ENCODE measurements around the gene DYNC2H1.

Gene DYNC2H1

GRCh38 chr11:103281301-103281700 is 172.1 kb downstream of the DYNC2H1 start:
- DNase-seq = no peak

DNA sequence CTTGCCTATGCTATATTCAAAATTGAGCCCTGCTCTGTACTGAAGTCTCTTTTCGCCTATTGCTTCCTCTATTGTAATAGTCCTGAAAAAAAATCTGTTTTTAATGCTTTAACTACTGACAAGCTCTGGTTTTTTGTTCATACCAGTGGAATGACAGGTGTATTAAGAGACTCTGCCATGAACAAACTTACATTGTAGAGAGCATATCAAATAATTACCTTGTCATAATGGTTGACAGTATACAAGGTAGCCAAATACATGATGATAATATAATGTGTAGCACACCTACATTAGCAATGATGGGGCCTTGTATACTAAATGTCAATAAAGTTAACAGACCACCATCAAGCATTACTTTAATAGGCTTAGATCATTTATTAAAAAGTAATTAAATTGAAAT is 175.0 kb downstream of the DYNC2H1 start:
- no peak for DNase-seq

- no peak for DNase-seq
Measured at GRCh38 chr11:103294516-103294915, 185.3 kb downstream of the DYNC2H1 start.

DNA sequence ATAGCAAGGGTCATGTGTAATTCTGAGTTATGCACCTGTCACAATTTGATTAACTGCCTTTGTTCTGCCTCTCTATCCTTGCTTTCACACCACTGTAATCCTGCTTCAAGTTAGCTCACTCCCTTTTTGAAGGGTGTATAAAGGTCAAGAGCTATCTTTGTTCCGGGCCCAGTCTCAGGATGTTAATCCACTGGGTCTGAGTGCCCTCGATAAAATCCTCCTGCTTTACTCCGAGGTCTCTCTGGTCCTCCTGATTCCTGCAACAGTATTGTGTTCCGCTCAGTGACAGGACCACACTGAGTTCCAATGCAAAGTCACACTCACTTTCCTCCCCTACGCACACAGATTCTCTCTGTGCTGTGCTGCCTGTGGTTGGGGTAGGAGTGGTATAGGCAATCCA is 186.5 kb downstream of the DYNC2H1 start:
- no peak for DNase-seq

GRCh38 chr11:103297900-103298299 is 188.7 kb downstream of the DYNC2H1 start:
- no peak for DNase-seq

DNA sequence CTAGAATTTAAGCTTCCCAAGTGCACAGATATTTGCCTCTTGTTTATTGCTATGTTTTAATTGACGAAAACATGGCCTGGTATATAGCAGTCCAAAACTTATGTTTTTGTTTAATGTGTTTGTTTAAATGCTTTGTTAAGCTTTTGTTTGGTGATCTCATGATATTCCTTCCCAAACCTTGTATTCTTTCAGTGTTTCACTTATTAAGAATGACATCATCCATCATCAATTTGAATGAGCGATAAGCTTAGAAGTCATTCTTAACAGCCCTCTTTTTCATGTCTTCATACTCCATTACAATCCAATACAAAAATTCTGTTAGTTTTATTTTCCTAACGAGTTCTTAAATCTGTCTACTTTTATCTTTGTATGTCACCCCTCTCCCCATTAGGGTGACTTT is 206.0 kb downstream of the DYNC2H1 start:
- DNase-seq = no peak

GRCh38 chr11:103317118-103317517 is 207.9 kb downstream of the DYNC2H1 start:
- DNase-seq = no peak

- no peak for DNase-seq
Measured at GRCh38 chr11:103322821-103323220, 213.6 kb downstream of the DYNC2H1 start.

DNA sequence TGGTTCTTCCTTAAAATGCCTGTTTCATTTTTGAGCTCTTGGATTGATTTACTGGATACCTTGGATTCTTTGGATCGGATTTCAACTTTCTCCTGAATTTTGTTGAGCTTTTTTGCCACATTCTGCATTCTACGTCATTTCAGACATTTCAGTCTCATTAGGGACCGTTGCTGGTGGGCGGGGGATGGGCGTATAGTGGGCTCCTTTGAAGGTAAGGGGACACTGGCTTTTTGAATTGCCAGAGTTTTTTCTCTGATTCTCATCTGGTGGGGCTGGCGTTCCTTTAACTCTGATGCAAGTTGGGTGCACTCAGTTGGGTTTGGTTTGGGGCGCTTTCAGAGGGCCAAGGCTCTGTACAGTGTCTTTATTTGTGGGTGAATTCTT is 216.5 kb downstream of the DYNC2H1 start:
- no peak for DNase-seq

- DNase-seq = peak; percentile 44
Measured at GRCh38 chr11:103326070-103326794, 217.0 kb downstream of the DYNC2H1 start.

DNA sequence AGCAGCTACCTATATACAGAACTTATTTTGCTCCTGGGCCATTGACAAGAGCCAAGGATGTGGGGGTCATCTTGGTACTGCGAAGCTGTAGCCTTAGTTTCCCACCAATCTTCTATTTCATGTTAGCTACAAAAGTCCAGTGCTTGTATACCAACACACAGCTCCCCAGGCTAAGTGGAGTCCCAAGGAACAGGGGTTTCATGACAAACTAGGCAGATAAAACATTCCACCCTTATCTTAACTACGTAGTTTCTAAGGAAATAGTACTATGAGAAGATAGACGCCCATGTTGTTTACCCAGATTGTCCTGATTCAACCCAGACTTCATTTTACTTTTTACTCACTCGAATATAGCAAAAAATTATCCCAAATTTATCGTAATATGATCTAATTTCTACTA is 218.5 kb downstream of the DYNC2H1 start:
- no peak for DNase-seq

GRCh38 chr11:103332409-103332808 is 223.2 kb downstream of the DYNC2H1 start:
- DNase-seq = no peak

DNA sequence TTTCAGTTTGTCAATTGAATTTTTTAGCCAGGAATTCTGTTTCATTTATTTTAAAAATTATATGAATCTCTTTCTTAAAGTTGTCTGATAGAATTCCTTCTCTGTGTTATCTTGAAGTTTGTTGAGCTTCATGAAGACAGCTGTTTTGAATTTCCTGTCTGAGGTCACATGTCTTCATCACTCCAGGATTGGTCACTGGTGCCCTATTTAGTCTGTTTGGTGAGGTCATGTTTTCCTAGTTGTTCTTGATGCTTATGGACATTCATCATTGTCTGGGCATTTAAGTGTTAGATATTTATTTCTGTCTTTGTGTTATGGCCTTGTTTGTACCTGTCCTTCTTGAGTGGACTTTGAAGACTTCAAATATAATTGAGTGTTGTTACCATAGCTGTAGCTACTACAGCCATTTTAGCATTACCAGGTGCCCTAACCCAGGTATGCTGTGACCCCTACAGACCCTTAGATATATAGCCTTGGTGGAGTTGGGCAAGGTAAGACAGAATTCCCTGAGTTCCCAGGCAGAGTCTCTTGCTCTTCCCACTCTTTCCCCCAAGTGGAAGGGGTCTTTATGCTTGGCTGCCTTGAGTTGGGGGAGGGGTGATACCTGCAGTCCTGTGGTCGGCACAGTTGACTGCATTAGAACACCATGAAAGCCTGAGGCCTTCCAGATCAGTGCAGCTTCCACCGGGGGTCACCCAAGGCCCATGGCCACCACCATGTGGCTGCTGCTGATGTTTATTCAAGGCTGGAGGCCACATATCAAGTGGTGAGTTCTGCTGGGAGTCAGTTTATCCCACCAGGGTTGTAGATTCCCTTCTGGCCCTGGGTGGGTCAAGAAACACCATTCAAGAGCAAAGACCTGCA is 229.6 kb downstream of the DYNC2H1 start:
- DNase-seq = no peak

DNA sequence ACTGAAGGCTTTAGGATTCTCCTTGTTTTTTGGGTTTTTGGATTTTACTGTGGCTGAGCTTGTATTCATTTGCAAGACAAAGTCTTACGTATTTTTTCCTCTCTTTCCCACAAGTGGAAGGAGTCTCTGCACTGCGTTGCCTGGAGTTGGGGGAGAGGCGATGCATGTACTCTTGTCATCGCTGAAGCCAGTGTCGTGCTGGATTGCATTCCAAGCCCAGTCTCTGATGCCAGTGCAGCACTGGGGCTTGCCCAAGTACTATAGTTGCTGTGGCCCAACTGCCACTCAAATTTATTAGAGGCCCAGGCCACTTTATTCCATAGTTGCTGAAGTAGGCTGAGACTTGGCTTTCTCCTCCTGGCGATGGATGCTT is 230.2 kb downstream of the DYNC2H1 start:
- no peak for DNase-seq

- no peak for DNase-seq
Measured at GRCh38 chr11:103340956-103341355, 231.7 kb downstream of the DYNC2H1 start.

- DNase-seq = no peak
Measured at GRCh38 chr11:103344886-103345285, 235.7 kb downstream of the DYNC2H1 start.

GRCh38 chr11:103349595-103349994 is 240.4 kb downstream of the DYNC2H1 start:
- no peak for DNase-seq

DNA sequence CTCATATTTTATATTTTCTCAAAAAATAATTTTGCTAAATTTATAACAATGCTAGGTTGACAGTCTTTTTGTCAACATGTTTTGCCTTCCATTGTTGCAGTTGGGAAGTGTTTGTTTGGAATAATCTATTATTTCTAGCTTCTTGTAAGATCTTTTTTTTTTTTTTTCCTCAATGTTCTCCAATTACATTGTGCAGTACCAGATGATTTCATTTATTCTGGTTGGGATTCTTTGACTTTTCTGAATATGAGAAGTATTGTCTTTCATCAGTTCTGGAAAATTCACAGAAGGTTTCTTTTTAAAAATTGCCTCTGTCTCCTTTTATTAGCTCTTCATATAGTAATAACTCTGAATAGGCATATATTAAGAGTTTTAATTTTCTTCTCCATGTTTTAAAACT is 245.4 kb downstream of the DYNC2H1 start:
- DNase-seq = no peak

DNA sequence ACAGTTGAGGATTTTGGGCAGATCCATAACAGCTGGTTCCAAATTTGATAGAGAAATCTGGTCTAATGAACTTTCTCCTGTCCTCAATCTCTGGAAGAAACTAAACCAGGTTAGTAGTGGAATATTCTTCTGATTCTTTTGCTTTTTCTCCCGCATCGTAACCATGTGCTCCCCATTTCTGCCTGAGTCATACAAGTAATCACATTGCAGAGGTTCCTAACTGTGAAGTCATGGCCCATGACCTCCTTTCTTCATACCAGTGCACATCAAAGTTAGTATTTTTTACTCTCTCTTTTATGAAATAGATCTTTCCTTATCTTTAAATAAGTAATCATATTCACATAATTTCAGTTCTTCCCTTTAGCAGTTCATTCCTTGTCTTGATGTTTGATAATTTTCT is 249.0 kb downstream of the DYNC2H1 start:
- DNase-seq = no peak

DNA sequence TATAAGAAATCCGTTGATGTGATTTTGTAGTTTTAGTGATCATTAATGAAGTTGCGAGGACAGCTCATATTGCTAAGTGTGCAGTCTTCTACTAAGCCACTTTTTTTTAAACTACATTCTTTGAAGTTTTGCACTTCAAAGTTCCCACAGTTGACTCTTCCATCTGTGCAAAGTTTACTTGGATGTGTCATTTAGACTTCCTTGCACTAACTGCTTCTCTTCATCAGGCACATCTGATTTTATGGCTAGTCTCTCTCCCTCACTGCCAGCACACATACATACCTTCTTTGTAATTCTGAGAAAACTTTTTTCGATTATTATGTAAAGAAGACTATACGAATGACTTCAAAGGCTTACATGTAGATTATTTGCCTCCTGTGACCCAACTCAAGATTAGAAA is 250.0 kb downstream of the DYNC2H1 start:
- DNase-seq = no peak

DNA sequence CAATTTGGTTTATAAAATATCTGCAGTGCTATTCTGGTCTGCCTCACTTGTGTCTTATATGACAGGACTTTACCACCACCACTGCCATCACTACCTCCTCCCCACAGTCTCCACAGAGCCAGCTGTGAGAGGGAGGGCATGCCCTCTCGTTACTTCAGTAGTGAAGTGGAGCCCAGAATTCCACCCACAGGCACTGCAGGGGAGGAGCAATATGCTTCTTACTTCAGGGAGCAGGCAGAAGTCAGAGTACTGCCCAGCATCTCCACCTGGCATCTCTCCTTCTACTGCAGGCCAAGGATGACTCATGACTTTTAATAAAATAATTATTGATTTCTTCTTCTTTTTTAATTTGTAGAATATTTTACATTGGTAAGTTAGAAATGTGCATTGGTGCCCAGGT is 255.5 kb downstream of the DYNC2H1 start:
- DNase-seq = no peak

DNA sequence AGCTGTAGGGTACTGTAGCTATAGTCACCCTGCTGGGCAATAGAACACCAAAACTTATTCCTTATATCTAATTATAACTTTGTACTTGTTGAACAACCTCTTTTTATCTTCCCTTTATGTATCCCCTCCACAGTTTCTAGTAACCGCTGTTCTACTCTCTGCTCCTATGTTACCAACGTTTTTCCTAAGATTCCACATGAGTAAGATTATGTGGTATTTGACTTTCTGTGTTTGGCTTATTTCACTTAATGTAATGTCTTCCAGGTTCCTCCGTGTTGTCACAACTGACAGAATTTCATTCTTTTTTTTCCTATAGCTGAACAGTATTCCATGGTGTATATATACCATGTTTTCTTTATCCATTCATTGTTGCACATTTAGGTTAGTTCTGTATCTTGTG is 258.4 kb downstream of the DYNC2H1 start:
- no peak for DNase-seq

- no peak for DNase-seq
Measured at GRCh38 chr11:103368145-103368544, 258.9 kb downstream of the DYNC2H1 start.

DNA sequence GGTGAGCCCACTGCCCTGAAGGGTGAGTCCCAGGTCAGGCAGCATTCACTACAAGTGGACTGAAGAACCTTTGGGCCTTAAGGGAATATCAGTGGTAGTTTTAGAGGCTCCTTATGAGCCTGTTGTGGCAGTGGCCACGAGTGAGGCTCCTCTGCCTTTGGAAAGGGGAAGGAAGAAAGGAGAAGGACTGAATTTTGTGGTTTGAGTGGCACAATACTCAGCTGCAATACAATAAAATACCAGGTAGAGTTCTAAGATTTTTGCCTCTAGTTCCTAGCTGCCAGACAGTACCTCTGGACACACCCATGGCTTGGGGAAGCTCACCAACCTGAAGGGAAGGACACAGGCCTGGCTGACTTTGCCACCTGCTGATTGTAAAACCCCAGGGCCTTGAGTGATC is 260.9 kb downstream of the DYNC2H1 start:
- no peak for DNase-seq

GRCh38 chr11:103372906-103373305 is 263.7 kb downstream of the DYNC2H1 start:
- DNase-seq = no peak
